Gastrocnemius medialis (tissue), 4 donors: ENCODE measurements around the gene MCRIP2. TPM values are rescaled to one million over a fixed set of nuclear protein-coding genes. Genes with fewer than 3 reads are reported as not detected.
A peak's percentile ranks its signal among the peaks of the same experiment; 100 is the strongest.

Source experiments
- ATAC-seq, 2 donors: fragments of 150-250 bp; one replicate each; pipeline ENCODE4 v1.9.1; 2016
- DNase-seq, 2 donors: peaks; one replicate each; pipeline ENCODE4 v3.0.0-alpha.2; 2019
- H3K27ac ChIP-seq, 4 donors: fragments of 200-600 bp; sonication (generic); 1 replicate in 1 of 4; 2 replicates in 3 of 4; pipeline ENCODE4 v1.5.1; 2016 to 2018; ENCODE audit warnings: mild to moderate bottlenecking in 2 of 4, moderate library complexity in 1 of 4
- H3K27me3 ChIP-seq, 3 donors: fragments of 200-600 bp; sonication (generic) in 2 of 3; 1 replicate in 1 of 3; 2 replicates in 2 of 3; pipeline versions ENCODE4 v1.5.1 to v1.6.0; 2016 to 2019; ENCODE audit warnings: mild to moderate bottlenecking in 1 of 3, moderate library complexity in 1 of 3
- H3K36me3 ChIP-seq, 2 donors: fragments of 200-600 bp; sonication (generic) in 1 of 2; one replicate each; pipeline ENCODE4 v1.5.1; 2017 to 2018
- H3K4me1 ChIP-seq, 2 donors: fragments of 200-600 bp; sonication (generic) in 1 of 2; one replicate each; pipeline ENCODE4 v1.5.1; 2016 to 2017; ENCODE audit warnings: mild to moderate bottlenecking in 2 of 2
- H3K4me3 ChIP-seq, 4 donors: fragments of 200-600 bp; sonication (generic) in 3 of 4; 1 replicate in 1 of 4; 2 replicates in 3 of 4; pipeline ENCODE4 v1.5.1; 2016 to 2019; ENCODE audit warnings: mild to moderate bottlenecking in 2 of 4
- H3K9me3 ChIP-seq, 3 donors: fragments of 200-600 bp; sonication (generic) in 2 of 3; 1 replicate in 1 of 3; 2 replicates in 2 of 3; pipeline ENCODE4 v1.5.1; 2016 to 2019
- CTCF ChIP-seq, 5 experiments: fragments of 450-650 bp in 3 of 5; fragments of 200-600 bp in 2 of 5; sonication (generic) in 2 of 5; IDR thresholded peaks in 4 of 5; conservative IDR thresholded peaks in 1 of 5; 1 replicate in 4 of 5; 2 replicates in 1 of 5; pipeline ENCODE4 v1.5.1; 2016 to 2019; ENCODE audit warnings: antibody characterized with exemption in 5 of 5, mild to moderate bottlenecking in 3 of 5, moderate library complexity in 3 of 5
- POLR2A ChIP-seq, 2 donors: fragments of 450-650 bp; IDR thresholded peaks; one replicate each; pipeline ENCODE4 v1.6.1; 2017; ENCODE audit warnings: antibody characterized with exemption in 2 of 2, mild to moderate bottlenecking in 2 of 2, moderate library complexity in 2 of 2
- in situ Hi-C, 4 donors: fragments of 200-750 bp; cut with MboI; loops; one replicate each; pipeline versions ENCODE4 v1.15.0 to v1.8.0; 2017; ENCODE audit warnings: low sequenced_read_pairs in 4 of 4
- intact Hi-C: fragments of 100-400 bp; cut with DNase I; formaldehyde crosslinking; loops from one replicate; pipeline ENCODE4 v1.15.1; 2023; ENCODE audit warnings: low total_unique reads
- total RNA-seq, 4 donors: library from RNA; depleted of rRNA; stranded (reverse); fragments of >200 nt; gene quantifications; one replicate each; pipeline versions ENCODE4 v1.1.0 to v1.2.3, GENCODE V29; 2016

The MCRIP2 gene
- total RNA-seq, 4 donors from 2014 or later: 59.6 to 155 (median 114) TPM

- no peak for ATAC-seq
- no peaks in the 10 kb centered on the region for H3K36me3 ChIP-seq
- H3K27ac ChIP-seq: peak overlapping the region in 3 of 4 donors; percentile 87 to 97 (median 95)
- H3K27me3 ChIP-seq: no peaks in the 10 kb centered on the region
- peak overlapping the region; percentile 61 to 78 (median 65) for H3K4me3 ChIP-seq
- no peaks in the 10 kb centered on the region for H3K9me3 ChIP-seq
- peaks cover 35 to 49% of the 10 kb centered on the region in 2 donors for H3K4me1 ChIP-seq
- TF ChIP-seq POLR2A (IDR thresholded peaks at IDR 0.05) (no peak), CTCF (IDR thresholded peaks at IDR 0.05 in 4 of 5, conservative IDR thresholded peaks at IDR 0.05 in 1 of 5) (no peak)
- intact Hi-C loops (loop anchor here (1.0 to 10.0 kb wide), 2 partner anchors 11 to 415 kb away; partner anchors contain the start of gene FAM234A), in situ Hi-C loops (no loop called here)
- no peak for DNase-seq
These were observed 8.0 kb downstream of the MCRIP2 start for GRCh38 chr16:649631-650030.

GRCh38 chr16:651844-652243 lies 10.2 kb downstream of the MCRIP2 start:
- no peaks in the 10 kb centered on the region for H3K36me3 ChIP-seq
- in situ Hi-C loops (no loop called here), intact Hi-C loops (no loop called here)
- DNase-seq: no peak
- no peak for ATAC-seq
- no peak overlapping the region for H3K27ac ChIP-seq
- TF ChIP-seq CTCF (IDR thresholded peaks at IDR 0.05 in 4 of 5, conservative IDR thresholded peaks at IDR 0.05 in 1 of 5) (no peak), POLR2A (IDR thresholded peaks at IDR 0.05) (no peak)
- H3K4me1 ChIP-seq: peaks cover 20 to 27% of the 10 kb centered on the region in 2 donors
- H3K27me3 ChIP-seq: no peaks in the 10 kb centered on the region
- no peak overlapping the region for H3K4me3 ChIP-seq
- no peaks in the 10 kb centered on the region for H3K9me3 ChIP-seq

- in situ Hi-C loops: no loop called here
- Histone ChIP-seq H3K4me3 (no peak overlapping the region), H3K36me3 (no peaks in the 10 kb centered on the region), H3K4me1 (peaks cover 13 to 19% of the 10 kb centered on the region in 2 donors), H3K27me3 (no peaks in the 10 kb centered on the region), H3K27ac (no peak overlapping the region), H3K9me3 (no peaks in the 10 kb centered on the region)
- no peak for ATAC-seq
- intact Hi-C loops: no loop called here
- TF ChIP-seq POLR2A (IDR thresholded peaks at IDR 0.05) (no peak), CTCF (IDR thresholded peaks at IDR 0.05 in 4 of 5, conservative IDR thresholded peaks at IDR 0.05 in 1 of 5) (no peak)
- DNase-seq: no peak
These were observed 11.1 kb downstream of the MCRIP2 start for GRCh38 chr16:652454-653305.

GRCh38 chr16:654034-654433 lies 12.4 kb downstream of the MCRIP2 start:
- no peak for ATAC-seq
- intact Hi-C loops (no loop called here), in situ Hi-C loops (no loop called here)
- Histone ChIP-seq H3K4me3 (no peak overlapping the region), H3K27ac (no peak overlapping the region), H3K9me3 (no peaks in the 10 kb centered on the region), H3K4me1 (peaks cover 5 to 8% of the 10 kb centered on the region in 2 donors), H3K27me3 (no peaks in the 10 kb centered on the region), H3K36me3 (no peaks in the 10 kb centered on the region)
- DNase-seq: no peak
- TF ChIP-seq POLR2A (IDR thresholded peaks at IDR 0.05) (no peak), CTCF (IDR thresholded peaks at IDR 0.05 in 4 of 5, conservative IDR thresholded peaks at IDR 0.05 in 1 of 5) (no peak)
